SK-N-SH (cell line): Measurements from ENCODE around the gene SLC6A20. TPM values are rescaled to one million over a fixed set of nuclear protein-coding genes. Genes with fewer than 3 reads are reported as not detected.

Experiments used
- CTCF ChIA-PET: fragments of 300-600, 350-600 bp; formaldehyde crosslinking; extraction: SDS; loops from one replicate; lab custom pipeline; 2021; lab: Yijun Ruan, JAX
- POLR2A ChIA-PET: fragments of 350-600 bp; sonication (Branson Sonifier 250); formaldehyde crosslinking; extraction: SDS; loops from one replicate; lab custom pipeline; 2020; ENCODE audit warnings: antibody characterized with exemption, inconsistent platforms; lab: Yijun Ruan, JAX
- DNase-seq: peaks from one replicate; pipeline ENCODE4 v3.0.0; 2012
- H2AFZ ChIP-seq: fragments of 200-600 bp; sonication (generic); 2 replicates; pipeline ENCODE4 v1.8.1; 2016; ENCODE audit warnings: antibody characterized with exemption, mild to moderate bottlenecking, low read depth
- H3F3A ChIP-seq: fragments of 200-600 bp; sonication (generic); replicated peaks from 2 replicates; pipeline ENCODE3; 2016; ENCODE audit warnings: antibody characterized with exemption, mild to moderate bottlenecking; ENCODE audit not compliant: insufficient read depth
- H3K27ac ChIP-seq, 2 experiments: fragments of 200-500 bp in 1 of 2; fragments of 200-600 bp in 1 of 2; sonication (Bioruptor generic) in 1 of 2; sonication (generic), shearing (Covaris generic) in 1 of 2; 2 replicates each; pipeline versions ENCODE4 v1.5.1 to v1.6.1; 2014 to 2016; ENCODE audit warnings: low read depth in 2 of 2, inconsistent platforms in 1 of 2, low read length in 1 of 2, mild to moderate bottlenecking in 1 of 2, mixed read lengths in 1 of 2
- H3K27me3 ChIP-seq: fragments of 200-600 bp; sonication (generic), shearing (Covaris generic); 2 replicates; pipeline ENCODE4 v1.6.1; 2016; ENCODE audit warnings: mixed run types; ENCODE audit not compliant: insufficient read depth
- H3K36me3 ChIP-seq, 2 experiments: fragments of 200-500 bp in 1 of 2; fragments of 200-600 bp in 1 of 2; sonication (Bioruptor generic) in 1 of 2; sonication (generic) in 1 of 2; replicated peaks in 1 of 2; 2 replicates each; pipeline versions ENCODE3 to v1.5.1; 2014 to 2016; ENCODE audit warnings: low read length in 1 of 2, mild to moderate bottlenecking in 1 of 2; ENCODE audit not compliant: insufficient read depth in 2 of 2, control insufficient read depth in 1 of 2
- H3K4me1 ChIP-seq, 2 experiments: fragments of 200-500 bp in 1 of 2; fragments of 200-600 bp in 1 of 2; sonication (Bioruptor generic) in 1 of 2; sonication (generic), shearing (Covaris generic) in 1 of 2; 2 replicates each; pipeline versions ENCODE4 v1.5.1 to v1.6.1; 2014 to 2016; ENCODE audit warnings: low read depth in 1 of 2, low read length in 1 of 2, mixed run types in 1 of 2; ENCODE audit not compliant: insufficient read depth in 2 of 2, control insufficient read depth in 1 of 2
- H3K4me2 ChIP-seq: fragments of 200-600 bp; sonication (generic), shearing (Covaris generic); 2 replicates; pipeline ENCODE4 v1.6.1; 2017; ENCODE audit warnings: mixed run types
- H3K4me3 ChIP-seq, 2 experiments: fragments of 200-500 bp in 1 of 2; fragments of 200-600 bp in 1 of 2; sonication (Bioruptor generic) in 1 of 2; sonication (generic), shearing (Covaris generic) in 1 of 2; 2 replicates each; pipeline versions ENCODE4 v1.5.1 to v1.8.1; 2014 to 2016; ENCODE audit warnings: low read depth in 2 of 2, inconsistent platforms in 1 of 2, low read length in 1 of 2, mild to moderate bottlenecking in 1 of 2, mixed read lengths in 1 of 2, moderate library complexity in 1 of 2
- H3K79me2 ChIP-seq: fragments of 200-600 bp; sonication (generic); 2 replicates; pipeline ENCODE4 v1.8.1; 2017; ENCODE audit warnings: mild to moderate bottlenecking; ENCODE audit not compliant: insufficient read depth
- H3K9ac ChIP-seq: fragments of 200-600 bp; sonication (generic); 2 replicates; pipeline ENCODE4 v1.6.1; 2017; ENCODE audit warnings: mixed run types
- H3K9me2 ChIP-seq: fragments of 200-600 bp; sonication (generic); 2 replicates; pipeline ENCODE4 v1.6.1; 2017; ENCODE audit warnings: mixed run types
- H3K9me3 ChIP-seq: fragments of 200-600 bp; sonication (generic); 2 replicates; pipeline ENCODE4 v1.6.1; 2017; ENCODE audit warnings: mixed run types, mild to moderate bottlenecking, moderate library complexity
- H4K20me1 ChIP-seq: fragments of 200-600 bp; sonication (generic); 2 replicates; pipeline ENCODE4 v1.6.1; 2017; ENCODE audit warnings: mild to moderate bottlenecking, mixed run types; ENCODE audit not compliant: insufficient read depth
- ELF1 ChIP-seq: IDR thresholded peaks from 2 replicates; pipeline ENCODE4 v1.4.0; 2012
- EP300 ChIP-seq, 2 experiments: IDR thresholded peaks; 2 replicates each; pipeline versions ENCODE4 v1.4.0 to v1.6.1; 2012; ENCODE audit warnings: borderline replicate concordance in 1 of 2, low read depth in 1 of 2, low read length in 1 of 2
- FOSL2 ChIP-seq: IDR thresholded peaks from 2 replicates; pipeline ENCODE4 v1.4.0; 2012; ENCODE audit warnings: low read depth, mild to moderate bottlenecking, moderate library complexity, borderline replicate concordance
- GABPA ChIP-seq: IDR thresholded peaks from 2 replicates; pipeline ENCODE4 v1.4.0; 2012; ENCODE audit warnings: low read depth, mild to moderate bottlenecking
- GATA2 ChIP-seq: sonication (generic); formaldehyde crosslinking; IDR thresholded peaks from 2 replicates; pipeline ENCODE4 v1.5.0; 2020; ENCODE audit warnings: mild to moderate bottlenecking, missing genetic modification reagents
- JUND ChIP-seq: IDR thresholded peaks from 2 replicates; pipeline ENCODE4 v1.4.0; 2012
- NRF1 ChIP-seq: IDR thresholded peaks from 2 replicates; pipeline ENCODE4 v1.6.1; 2012; ENCODE audit warnings: low read depth, mild to moderate bottlenecking, low read length
- POLR2AphosphoS5 ChIP-seq: IDR thresholded peaks from 2 replicates; pipeline ENCODE4 v1.6.1; 2012; ENCODE audit warnings: low read depth, low read length
- RFX5 ChIP-seq: IDR thresholded peaks from 2 replicates; pipeline ENCODE4 v1.6.1; 2012; ENCODE audit warnings: mild to moderate bottlenecking, improper control_type of control experiment, low read length
- RXRA ChIP-seq: IDR thresholded peaks from 2 replicates; pipeline ENCODE4 v1.4.0; 2012; ENCODE audit warnings: low read depth, mild to moderate bottlenecking, borderline replicate concordance
- SMC3 ChIP-seq: IDR thresholded peaks from 2 replicates; pipeline ENCODE4 v1.6.1; 2012; ENCODE audit warnings: low read depth, low read length, improper control_type of control experiment
- TAF1 ChIP-seq: IDR thresholded peaks from 2 replicates; pipeline ENCODE4 v1.6.1; 2012; ENCODE audit warnings: low read depth, mild to moderate bottlenecking, low read length, moderate library complexity, borderline replicate concordance
- TCF12 ChIP-seq: IDR thresholded peaks from 2 replicates; pipeline ENCODE4 v1.4.0; 2012
- whole genome bisulfite sequencing: methylation state at CpG from one replicate; pipeline ENCODE4 v1.1.6; 2017; ENCODE audit warnings: low lambda C conversion rate; 5-methylcytosine and 5-hydroxymethylcytosine counted together
- polyA plus RNA-seq, 3 experiments: library from polyadenylated mRNA; depleted of rRNA; stranded (reverse); fragments of >200 nt; gene quantifications; 2 replicates each; pipeline ENCODE4 v1.2.3, GENCODE V29; 2012
- TF ChIP-seq, protein P1 (sequence below): fragments of 150-350 bp; IDR thresholded peaks from 2 replicates; pipeline ENCODE4 v1.6.1; 2016; ENCODE audit warnings: mild to moderate bottlenecking, low read depth, low read length
- TF ChIP-seq, protein P2 (sequence below): fragments of 200-600 bp; sonication (generic); IDR thresholded peaks from 2 replicates; pipeline ENCODE4 v1.6.1; 2017; ENCODE audit warnings: antibody characterized with exemption, mild to moderate bottlenecking, moderate library complexity
- TF ChIP-seq, protein P3 (sequence below): IDR thresholded peaks from 2 replicates; pipeline ENCODE4 v1.4.0; 2012; ENCODE audit warnings: low read depth, borderline replicate concordance
- TF ChIP-seq, protein P4 (sequence below): IDR thresholded peaks from 2 replicates; pipeline ENCODE4 v1.6.1; 2012; ENCODE audit warnings: mild to moderate bottlenecking, low read depth, low read length, moderate library complexity

The SLC6A20 gene
- polyA plus RNA-seq, 1 of the 3 experiments (the other 2 are of a cell fraction): not detected

DNA sequence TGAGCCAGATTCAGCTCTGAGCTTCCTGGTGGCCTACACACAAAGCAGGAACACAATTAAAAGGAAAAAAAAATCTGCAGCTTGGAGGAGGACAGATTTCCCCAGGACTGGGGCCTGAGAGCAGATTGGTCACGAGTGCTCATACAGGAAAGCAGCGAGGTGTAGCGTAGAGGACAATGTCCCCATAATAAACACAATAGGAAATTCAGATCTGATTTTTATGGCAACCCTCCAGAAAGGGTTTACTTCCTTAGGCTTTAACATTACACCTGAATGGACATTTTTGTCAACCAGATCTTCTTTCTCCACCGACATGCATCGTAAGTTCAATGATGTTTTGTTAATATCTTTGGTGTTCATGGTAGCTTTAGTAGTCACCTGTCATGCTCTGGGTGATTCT lies 23.3 kb downstream of the SLC6A20 start:
- POLR2A ChIA-PET: no interaction called here
- Histone ChIP-seq H3K79me2 (no peaks in the 10 kb centered on the region), H3K4me1 (no peaks in the 10 kb centered on the region), H3K36me3 (no peaks in the 10 kb centered on the region), H3F3A (no peaks in the 10 kb centered on the region), H3K27me3 (peaks cover 20% of the 10 kb centered on the region; the same call in 1 of the 2 replicates), H3K4me3 (no peak overlapping the region), H4K20me1 (no peaks in the 10 kb centered on the region), H3K4me2 (no peak overlapping the region), H3K9me3 (no peaks in the 10 kb centered on the region), H3K9ac (no peak overlapping the region), H2AFZ (no peak overlapping the region), H3K27ac (no peak overlapping the region), H3K9me2 (no peaks in the 10 kb centered on the region)
- CTCF ChIA-PET: interaction anchor here (1.2 to 2.3 kb wide), 2 partner anchors 12 to 156 kb away, joined by 3 to 11 read pairs; no protein-coding TSS in a partner anchor
- no peak for TF ChIP-seq GABPA
- TF ChIP-seq, protein P1, sequence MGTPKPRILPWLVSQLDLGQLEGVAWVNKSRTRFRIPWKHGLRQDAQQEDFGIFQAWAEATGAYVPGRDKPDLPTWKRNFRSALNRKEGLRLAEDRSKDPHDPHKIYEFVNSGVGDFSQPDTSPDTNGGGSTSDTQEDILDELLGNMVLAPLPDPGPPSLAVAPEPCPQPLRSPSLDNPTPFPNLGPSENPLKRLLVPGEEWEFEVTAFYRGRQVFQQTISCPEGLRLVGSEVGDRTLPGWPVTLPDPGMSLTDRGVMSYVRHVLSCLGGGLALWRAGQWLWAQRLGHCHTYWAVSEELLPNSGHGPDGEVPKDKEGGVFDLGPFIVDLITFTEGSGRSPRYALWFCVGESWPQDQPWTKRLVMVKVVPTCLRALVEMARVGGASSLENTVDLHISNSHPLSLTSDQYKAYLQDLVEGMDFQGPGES: no peak
- TF ChIP-seq TAF1: no peak
- no peak for TF ChIP-seq RXRA
- TF ChIP-seq RFX5: no peak
- TF ChIP-seq, protein P2, sequence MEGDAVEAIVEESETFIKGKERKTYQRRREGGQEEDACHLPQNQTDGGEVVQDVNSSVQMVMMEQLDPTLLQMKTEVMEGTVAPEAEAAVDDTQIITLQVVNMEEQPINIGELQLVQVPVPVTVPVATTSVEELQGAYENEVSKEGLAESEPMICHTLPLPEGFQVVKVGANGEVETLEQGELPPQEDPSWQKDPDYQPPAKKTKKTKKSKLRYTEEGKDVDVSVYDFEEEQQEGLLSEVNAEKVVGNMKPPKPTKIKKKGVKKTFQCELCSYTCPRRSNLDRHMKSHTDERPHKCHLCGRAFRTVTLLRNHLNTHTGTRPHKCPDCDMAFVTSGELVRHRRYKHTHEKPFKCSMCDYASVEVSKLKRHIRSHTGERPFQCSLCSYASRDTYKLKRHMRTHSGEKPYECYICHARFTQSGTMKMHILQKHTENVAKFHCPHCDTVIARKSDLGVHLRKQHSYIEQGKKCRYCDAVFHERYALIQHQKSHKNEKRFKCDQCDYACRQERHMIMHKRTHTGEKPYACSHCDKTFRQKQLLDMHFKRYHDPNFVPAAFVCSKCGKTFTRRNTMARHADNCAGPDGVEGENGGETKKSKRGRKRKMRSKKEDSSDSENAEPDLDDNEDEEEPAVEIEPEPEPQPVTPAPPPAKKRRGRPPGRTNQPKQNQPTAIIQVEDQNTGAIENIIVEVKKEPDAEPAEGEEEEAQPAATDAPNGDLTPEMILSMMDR: no peak
- no peak for TF ChIP-seq ELF1
- DNase-seq: no peak
- 58% methylated on average over 5 of the region's 5 CpGs for WGBS

DNA sequence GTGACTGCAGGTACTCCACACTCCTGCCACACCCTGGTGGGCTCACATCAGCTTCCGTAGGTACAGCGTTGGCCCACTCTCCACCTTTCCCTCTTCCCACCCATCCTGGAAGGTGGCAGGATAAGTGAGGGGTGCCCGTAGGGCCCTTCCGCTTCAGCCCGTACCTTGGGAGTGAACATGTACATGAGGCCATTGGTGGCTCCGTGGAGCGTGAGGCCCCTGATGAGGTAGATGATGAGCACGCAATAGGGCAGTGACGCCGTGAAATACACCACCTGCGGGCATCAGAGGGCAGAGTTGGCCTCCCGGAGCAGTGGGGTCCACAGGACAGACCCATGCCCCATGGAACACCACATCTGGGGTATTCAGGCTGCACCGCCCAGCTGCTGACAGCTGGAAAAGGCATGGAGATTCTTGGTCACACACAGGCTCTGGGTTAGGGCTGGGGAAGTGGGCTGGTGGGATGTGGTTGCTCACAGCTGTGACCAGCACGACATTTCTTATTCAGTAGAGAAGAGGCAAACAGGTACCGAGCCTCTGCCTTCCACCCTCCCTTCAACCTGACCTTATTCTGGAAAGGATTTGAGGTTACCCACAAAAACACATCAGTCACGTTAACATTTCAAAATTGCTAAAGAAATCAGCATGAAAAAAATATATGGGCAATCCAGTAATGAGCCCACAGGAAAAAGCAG lies 23.8 kb downstream of the SLC6A20 start:
- no peaks in the 10 kb centered on the region for H3F3A ChIP-seq
- CTCF ChIA-PET: interaction anchor here (1.1 to 4.0 kb wide), 4 partner anchors 11 to 307 kb away, joined by 3 to 30 read pairs (median 3); no protein-coding TSS in a partner anchor
- H3K9me2 ChIP-seq: no peaks in the 10 kb centered on the region
- no peak overlapping the region for H3K9ac ChIP-seq
- no peaks in the 10 kb centered on the region for H3K4me1 ChIP-seq
- no peak overlapping the region for H3K27ac ChIP-seq
- H3K4me2 ChIP-seq: no peak overlapping the region
- WGBS: 54% methylated on average over 10 of the region's 16 CpGs
- POLR2A ChIA-PET: no interaction called here
- H3K4me3 ChIP-seq: no peak overlapping the region
- no peaks in the 10 kb centered on the region for H3K79me2 ChIP-seq
- H2AFZ ChIP-seq: no peak overlapping the region
- H3K9me3 ChIP-seq: no peaks in the 10 kb centered on the region
- DNase-seq: no peak
- H4K20me1 ChIP-seq: no peaks in the 10 kb centered on the region
- no peaks in the 10 kb centered on the region for H3K36me3 ChIP-seq
- H3K27me3 ChIP-seq: peaks cover 19% of the 10 kb centered on the region; the same call in 1 of the 2 replicates
- TF ChIP-seq, protein P3, sequence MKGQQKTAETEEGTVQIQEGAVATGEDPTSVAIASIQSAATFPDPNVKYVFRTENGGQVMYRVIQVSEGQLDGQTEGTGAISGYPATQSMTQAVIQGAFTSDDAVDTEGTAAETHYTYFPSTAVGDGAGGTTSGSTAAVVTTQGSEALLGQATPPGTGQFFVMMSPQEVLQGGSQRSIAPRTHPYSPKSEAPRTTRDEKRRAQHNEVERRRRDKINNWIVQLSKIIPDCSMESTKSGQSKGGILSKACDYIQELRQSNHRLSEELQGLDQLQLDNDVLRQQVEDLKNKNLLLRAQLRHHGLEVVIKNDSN: no peak
- TF ChIP-seq, protein P2: no peak
- TF ChIP-seq, protein P4, sequence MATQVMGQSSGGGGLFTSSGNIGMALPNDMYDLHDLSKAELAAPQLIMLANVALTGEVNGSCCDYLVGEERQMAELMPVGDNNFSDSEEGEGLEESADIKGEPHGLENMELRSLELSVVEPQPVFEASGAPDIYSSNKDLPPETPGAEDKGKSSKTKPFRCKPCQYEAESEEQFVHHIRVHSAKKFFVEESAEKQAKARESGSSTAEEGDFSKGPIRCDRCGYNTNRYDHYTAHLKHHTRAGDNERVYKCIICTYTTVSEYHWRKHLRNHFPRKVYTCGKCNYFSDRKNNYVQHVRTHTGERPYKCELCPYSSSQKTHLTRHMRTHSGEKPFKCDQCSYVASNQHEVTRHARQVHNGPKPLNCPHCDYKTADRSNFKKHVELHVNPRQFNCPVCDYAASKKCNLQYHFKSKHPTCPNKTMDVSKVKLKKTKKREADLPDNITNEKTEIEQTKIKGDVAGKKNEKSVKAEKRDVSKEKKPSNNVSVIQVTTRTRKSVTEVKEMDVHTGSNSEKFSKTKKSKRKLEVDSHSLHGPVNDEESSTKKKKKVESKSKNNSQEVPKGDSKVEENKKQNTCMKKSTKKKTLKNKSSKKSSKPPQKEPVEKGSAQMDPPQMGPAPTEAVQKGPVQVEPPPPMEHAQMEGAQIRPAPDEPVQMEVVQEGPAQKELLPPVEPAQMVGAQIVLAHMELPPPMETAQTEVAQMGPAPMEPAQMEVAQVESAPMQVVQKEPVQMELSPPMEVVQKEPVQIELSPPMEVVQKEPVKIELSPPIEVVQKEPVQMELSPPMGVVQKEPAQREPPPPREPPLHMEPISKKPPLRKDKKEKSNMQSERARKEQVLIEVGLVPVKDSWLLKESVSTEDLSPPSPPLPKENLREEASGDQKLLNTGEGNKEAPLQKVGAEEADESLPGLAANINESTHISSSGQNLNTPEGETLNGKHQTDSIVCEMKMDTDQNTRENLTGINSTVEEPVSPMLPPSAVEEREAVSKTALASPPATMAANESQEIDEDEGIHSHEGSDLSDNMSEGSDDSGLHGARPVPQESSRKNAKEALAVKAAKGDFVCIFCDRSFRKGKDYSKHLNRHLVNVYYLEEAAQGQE: no peak
- TF ChIP-seq FOSL2 (no peak), ELF1 (no peak), SMC3 (no peak), NRF1 (no peak), TAF1 (no peak), EP300 (IDR thresholded peaks at IDR 0.05; ENCODE audit: borderline replicate concordance in 1 of 2, low read depth in 1 of 2, low read length in 1 of 2) (no peak), JUND (no peak), GATA2 (CRISPR knock-in tag) (no peak), GABPA (no peak), TCF12 (no peak), POLR2AphosphoS5 (no peak), RFX5 (no peak)
